ENCODE measurements around the gene AHSP.

GRCh38 chr16:31577411-31577810 is 49.7 kb downstream of the AHSP start:
- TF ChIP-seq POLR2AphosphoS5 (IDR thresholded peaks at IDR 0.05) (no peak), EP300 (IDR thresholded peaks at IDR 0.05) (no peak)

All from esophagus muscularis mucosa (tissue), 3 donors.